Endothelial cell of umbilical vein (primary cell): ENCODE data around the gene RNF130. TPM values are rescaled to one million over a fixed set of nuclear protein-coding genes. Genes with fewer than 3 reads are reported as not detected.

Source experiments
- BruUV-seq: library from RNA; stranded (reverse); fragments of 400-500 nt; replicated peaks from 2 replicates; lab custom pipeline; 2021; lab: Mats Ljungman, UMichigan
- CTCF ChIA-PET: fragments of 300-600, 350-600 bp; sonication (Branson Sonifier 250); formaldehyde crosslinking; loops from one replicate; lab custom pipeline; 2021; ENCODE audit warnings: antibody characterized with exemption, inconsistent platforms; lab: Charles Lee
- POLR2A ChIA-PET: fragments of 300-600, 350-600 bp; sonication (Branson Sonifier 250); formaldehyde crosslinking; loops from one replicate; lab custom pipeline; 2021; ENCODE audit warnings: antibody characterized with exemption, inconsistent platforms; lab: Charles Lee
- DNase-seq: peaks from one replicate; pipeline ENCODE4 v3.0.0-alpha.2; 2011; ENCODE audit warnings: low read depth, low spot score
- FAIRE-seq: peaks from 2 replicates; lab custom pipeline; 2011; peaks lifted over from hg19 to GRCh38; lab: Jason Lieb, UNC
- H2AFZ ChIP-seq: 2 replicates; pipeline ENCODE4 v1.6.0; 2012; ENCODE audit warnings: low read depth, low read length, control low read depth, inconsistent platforms
- H3K27ac ChIP-seq: 2 replicates; pipeline ENCODE4 v1.5.1; 2011; ENCODE audit warnings: low read depth, mild to moderate bottlenecking, control low read depth, low read length, moderate library complexity; ENCODE audit not compliant: insufficient read depth
- H3K27me3 ChIP-seq, 2 experiments: 2 replicates each; pipeline versions ENCODE4 v1.6.0 to v1.6.1; 2011; ENCODE audit warnings: low read length in 2 of 2, mixed read lengths in 1 of 2; ENCODE audit not compliant: control insufficient read depth in 2 of 2, insufficient read depth in 2 of 2
- H3K36me3 ChIP-seq, 2 experiments: 2 replicates in 1 of 2; 3 replicates in 1 of 2; pipeline ENCODE4 v1.5.1; 2011; ENCODE audit warnings: low read length in 2 of 2, mild to moderate bottlenecking in 1 of 2, moderate library complexity in 1 of 2; ENCODE audit not compliant: control insufficient read depth in 2 of 2, insufficient read depth in 2 of 2; ENCODE audit errors: extremely low read depth in 1 of 2
- H3K4me1 ChIP-seq: 3 replicates; pipeline ENCODE4 v1.5.1; 2011; ENCODE audit warnings: mild to moderate bottlenecking, low read length; ENCODE audit not compliant: control insufficient read depth, insufficient read depth; ENCODE audit errors: extremely low read depth
- H3K4me2 ChIP-seq: 2 replicates; pipeline ENCODE4 v1.6.1; 2011; ENCODE audit warnings: low read length, control low read depth, mixed read lengths; ENCODE audit not compliant: insufficient read depth
- H3K4me3 ChIP-seq, 3 experiments: fragments of 200-600 bp in 1 of 3; sonication (generic), shearing (Covaris generic) in 1 of 3; replicated peaks in 1 of 3; 2 replicates each; pipeline ENCODE4 v1.5.1; 2011 to 2016; ENCODE audit warnings: control low read depth in 3 of 3, low read length in 3 of 3, mild to moderate bottlenecking in 2 of 3, inconsistent platforms in 1 of 3, low read depth in 1 of 3, moderate library complexity in 1 of 3; ENCODE audit not compliant: insufficient read depth in 1 of 3
- H3K79me2 ChIP-seq: 2 replicates; pipeline ENCODE4 v1.6.0; 2012; ENCODE audit warnings: low read length, inconsistent platforms; ENCODE audit not compliant: control insufficient read depth, insufficient read depth
- H3K9ac ChIP-seq: replicated peaks from 2 replicates; pipeline ENCODE3; 2011; ENCODE audit warnings: low read length, control low read depth; ENCODE audit not compliant: insufficient read depth; ENCODE audit errors: extremely low read depth
- H3K9me1 ChIP-seq: replicated peaks from 3 replicates; pipeline ENCODE4 v1.6.0; 2011; ENCODE audit warnings: mild to moderate bottlenecking, low read length; ENCODE audit not compliant: control insufficient read depth, insufficient read depth; ENCODE audit errors: extremely low read depth
- H3K9me3 ChIP-seq: replicated peaks from 2 replicates; pipeline ENCODE4 v1.5.1; 2012; ENCODE audit warnings: low read length, inconsistent platforms; ENCODE audit not compliant: control insufficient read depth, insufficient read depth
- H4K20me1 ChIP-seq: replicated peaks from 2 replicates; pipeline ENCODE3; 2011; ENCODE audit warnings: mild to moderate bottlenecking, low read length; ENCODE audit not compliant: control insufficient read depth, insufficient read depth; ENCODE audit errors: extremely low read depth
- GATA2 ChIP-seq: IDR thresholded peaks from 2 replicates; pipeline ENCODE4 v1.7.0; 2011; ENCODE audit warnings: low read depth, mild to moderate bottlenecking, moderate library complexity, mixed read lengths, low read length; ENCODE audit not compliant: insufficient read length, insufficient read depth
- dilution Hi-C: fragments of 300-500 bp; cut with MboI; formaldehyde crosslinking; loops from one replicate; pipeline ENCODE4 v1.15.0; 2019; ENCODE audit warnings: low sequenced_read_pairs; ENCODE audit not compliant: extremely low pct_ligation_motif_present
- intact Hi-C: fragments of 100-400 bp; cut with micrococcal nuclease; formaldehyde crosslinking; loops from one replicate; pipeline ENCODE4 v1.10.0; 2022
- polyA plus RNA-seq, 4 experiments: library from polyadenylated mRNA; depleted of rRNA in 3 of 4; stranded (reverse) in 3 of 4; unstranded in 1 of 4; fragments of >200 nt; gene quantifications; 2 replicates each; pipeline versions ENCODE4 v1.2.1 to v1.2.3, GENCODE V29; 2011 to 2012; ENCODE audit warnings: missing spikeins in 1 of 4
- total RNA-seq: library from RNA; stranded (reverse); gene quantifications from 2 replicates; pipeline ENCODE4 v1.2.3, GENCODE V29; 2021
- TF ChIP-seq, protein P1 (sequence below), 2 donors: IDR thresholded peaks; 1 replicate in 1 of 2; 2 replicates in 1 of 2; pipeline ENCODE4 v1.5.1; 2011; ENCODE audit warnings: low read length in 2 of 2, mild to moderate bottlenecking in 2 of 2, moderate library complexity in 2 of 2, control low read depth in 1 of 2, inconsistent platforms in 1 of 2, low read depth in 1 of 2; ENCODE audit not compliant: insufficient read depth in 1 of 2; ENCODE audit errors: extremely low read depth in 1 of 2

RNF130 gene
- total and polyA plus RNA-seq, 2 donors (not counting 3 experiments of a cell fraction or from before 2014, with no cell fraction given), result 43.0 to 43.1 TPM

DNA sequence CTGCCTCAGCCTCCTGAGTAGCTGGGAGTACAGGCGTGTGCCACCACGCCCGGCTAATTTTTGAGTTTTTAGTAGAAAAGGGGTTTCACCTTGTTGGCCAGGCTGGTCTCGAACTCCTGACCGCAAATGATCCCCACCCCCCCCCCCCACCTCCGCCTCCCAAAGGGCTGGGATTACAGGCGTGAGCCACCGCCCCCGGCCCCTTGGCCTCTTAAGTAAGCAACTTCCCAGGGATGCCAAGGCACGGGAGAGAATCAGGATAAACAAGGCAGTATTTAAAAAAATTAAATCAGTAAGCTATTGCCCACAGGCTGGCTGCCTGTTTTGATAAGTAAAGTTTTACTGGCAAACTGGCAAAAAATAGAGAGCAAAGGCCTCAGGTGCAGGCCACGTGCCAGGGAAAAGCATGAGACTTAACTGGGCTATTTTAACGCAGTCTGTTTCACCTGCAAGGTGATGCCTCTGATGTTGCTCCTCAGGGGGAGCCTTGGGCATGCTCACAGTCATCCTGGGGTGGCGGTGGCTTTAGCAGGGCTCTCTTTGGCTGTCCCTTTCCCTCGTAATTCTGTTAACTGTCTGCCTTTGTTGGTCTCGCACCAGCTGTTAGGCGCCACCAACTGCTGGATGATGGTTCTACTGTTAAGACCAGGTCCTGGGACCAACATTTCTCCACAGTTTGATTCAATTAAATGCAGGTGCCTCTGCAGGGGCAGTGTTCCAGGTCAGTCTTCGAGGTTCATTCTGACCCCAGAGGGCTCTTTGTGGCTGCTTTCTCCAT is 19.4 kb upstream of the RNF130 start:
- DNase-seq (peak; percentile 43), FAIRE-seq (peak; percentile 78)
- H3K9me1 ChIP-seq, result no peaks in the 10 kb centered on the region
- peak overlapping the region; percentile 88 for H2AFZ ChIP-seq
- H3K36me3 ChIP-seq, result no peaks in the 10 kb centered on the region
- no peak overlapping the region for H3K27ac ChIP-seq
- H3K4me2 ChIP-seq, result no peak overlapping the region
- no peaks in the 10 kb centered on the region for H4K20me1 ChIP-seq
- dilution Hi-C loops, result no loop called here
- no peak overlapping the region for H3K4me3 ChIP-seq
- BruUV-seq, result no TSS peak
- intact Hi-C loops, result loop anchor here (1.0 to 10.0 kb wide), 8 partner anchors 20 to 536 kb away; partner anchors contain the start of genes MRNIP, RNF130 and RUFY1
- no peaks in the 10 kb centered on the region for H3K9me3 ChIP-seq
- H3K79me2 ChIP-seq, result no peaks in the 10 kb centered on the region
- ChIA-PET CTCF (interaction anchor here (0.7 to 3.3 kb wide), 15 partner anchors 10 to 413 kb away, joined by 3 to 11 read pairs (median 4); partner anchors contain the start of genes RASGEF1C and RNF130), POLR2A (no interaction called here)
- H3K9ac ChIP-seq, result peak overlapping the region; percentile 94
- H3K27me3 ChIP-seq, result peaks cover 0 to 3% of the 10 kb centered on the region in 2 experiments
- no peak for TF ChIP-seq GATA2
- TF ChIP-seq, protein P1, sequence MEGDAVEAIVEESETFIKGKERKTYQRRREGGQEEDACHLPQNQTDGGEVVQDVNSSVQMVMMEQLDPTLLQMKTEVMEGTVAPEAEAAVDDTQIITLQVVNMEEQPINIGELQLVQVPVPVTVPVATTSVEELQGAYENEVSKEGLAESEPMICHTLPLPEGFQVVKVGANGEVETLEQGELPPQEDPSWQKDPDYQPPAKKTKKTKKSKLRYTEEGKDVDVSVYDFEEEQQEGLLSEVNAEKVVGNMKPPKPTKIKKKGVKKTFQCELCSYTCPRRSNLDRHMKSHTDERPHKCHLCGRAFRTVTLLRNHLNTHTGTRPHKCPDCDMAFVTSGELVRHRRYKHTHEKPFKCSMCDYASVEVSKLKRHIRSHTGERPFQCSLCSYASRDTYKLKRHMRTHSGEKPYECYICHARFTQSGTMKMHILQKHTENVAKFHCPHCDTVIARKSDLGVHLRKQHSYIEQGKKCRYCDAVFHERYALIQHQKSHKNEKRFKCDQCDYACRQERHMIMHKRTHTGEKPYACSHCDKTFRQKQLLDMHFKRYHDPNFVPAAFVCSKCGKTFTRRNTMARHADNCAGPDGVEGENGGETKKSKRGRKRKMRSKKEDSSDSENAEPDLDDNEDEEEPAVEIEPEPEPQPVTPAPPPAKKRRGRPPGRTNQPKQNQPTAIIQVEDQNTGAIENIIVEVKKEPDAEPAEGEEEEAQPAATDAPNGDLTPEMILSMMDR (IDR thresholded peaks at IDR 0.05; ENCODE audit: extremely low read depth in 1 of 2, insufficient read depth in 1 of 2, low read depth in 1 of 2, low read length in 2 of 2), result peak; percentile 18 to 39
- H3K4me1 ChIP-seq, result peaks cover 4% of the 10 kb centered on the region
